HEK293 (cell line): ENCODE data around the gene GPN3.

Experiments
- GLI2 ChIP-seq: fragments of 450-650 bp; formaldehyde crosslinking; IDR thresholded peaks from 2 replicates; pipeline ENCODE4; 2017; ENCODE audit warnings: missing biosample characterization, missing genetic modification characterization, low read depth, borderline replicate concordance
- HOXA7 ChIP-seq: sonication (generic); formaldehyde crosslinking; IDR thresholded peaks from 2 replicates; pipeline ENCODE4 v1.8.1; 2022; ENCODE audit warnings: missing genetic modification reagents, borderline replicate concordance
- KLF8 ChIP-seq: fragments of 450-650 bp; formaldehyde crosslinking; IDR thresholded peaks from 2 replicates; pipeline ENCODE4 v1.5.1; 2016; ENCODE audit warnings: missing biosample characterization, missing genetic modification characterization
- MEIS1 ChIP-seq: sonication (generic); formaldehyde crosslinking; IDR thresholded peaks from 2 replicates; pipeline ENCODE4 v1.8.1; 2022; ENCODE audit warnings: missing genetic modification reagents, mild to moderate bottlenecking, borderline replicate concordance
- OSR2 ChIP-seq: fragments of 450-650 bp; formaldehyde crosslinking; IDR thresholded peaks from 2 replicates; pipeline ENCODE4 v1.5.1; 2016; ENCODE audit warnings: missing biosample characterization, missing genetic modification characterization
- SCRT1 ChIP-seq: fragments of 450-650 bp; formaldehyde crosslinking; IDR thresholded peaks from 2 replicates; pipeline ENCODE4 v1.5.1; 2016; ENCODE audit warnings: missing biosample characterization, missing genetic modification characterization, borderline replicate concordance
- SETDB1 ChIP-seq: IDR thresholded peaks from one replicate; pipeline ENCODE4 v1.6.1; 2017; ENCODE audit warnings: mild to moderate bottlenecking, low read length, moderate library complexity, mixed read lengths; ENCODE audit not compliant: insufficient read length
- ZBTB7A ChIP-seq: fragments of 450-650 bp; formaldehyde crosslinking; IDR thresholded peaks from 2 replicates; pipeline ENCODE4 v1.5.1; 2016; ENCODE audit warnings: low read depth, missing biosample characterization, missing genetic modification characterization
- ZFHX2 ChIP-seq: fragments of 450-650 bp; formaldehyde crosslinking; conservative IDR thresholded peaks from 2 replicates; pipeline ENCODE4 v1.5.1; 2016; ENCODE audit warnings: missing biosample characterization, missing genetic modification characterization
- ZNF155 ChIP-seq: fragments of 450-650 bp; formaldehyde crosslinking; IDR thresholded peaks from 2 replicates; pipeline ENCODE4 v1.5.1; 2016; ENCODE audit warnings: missing biosample characterization, missing genetic modification characterization
- ZNF175 ChIP-seq: fragments of 450-650 bp; formaldehyde crosslinking; IDR thresholded peaks from 2 replicates; pipeline ENCODE4 v1.5.1; 2016; ENCODE audit warnings: missing biosample characterization, missing genetic modification characterization
- ZNF221 ChIP-seq: fragments of 450-650 bp; formaldehyde crosslinking; IDR thresholded peaks from 2 replicates; pipeline ENCODE4 v1.5.1; 2017; ENCODE audit warnings: missing biosample characterization, missing genetic modification characterization, borderline replicate concordance
- ZNF24 ChIP-seq: fragments of 450-650 bp; formaldehyde crosslinking; IDR thresholded peaks from 2 replicates; pipeline ENCODE4 v1.5.1; 2016; ENCODE audit warnings: missing biosample characterization, missing genetic modification characterization
- ZNF274 ChIP-seq, 2 experiments: fragments of 200-500 bp in 1 of 2; fragments of 450-650 bp in 1 of 2; sonication (Bioruptor generic) in 1 of 2; formaldehyde crosslinking in 1 of 2; IDR thresholded peaks; 2 replicates each; pipeline versions ENCODE4 v1.5.1 to v1.6.1; 2014 to 2016; ENCODE audit warnings: borderline replicate concordance in 1 of 2, inconsistent platforms in 1 of 2, low read length in 1 of 2, missing biosample characterization in 1 of 2, missing genetic modification characterization in 1 of 2
- ZNF416 ChIP-seq: fragments of 450-650 bp; formaldehyde crosslinking; IDR thresholded peaks from 2 replicates; pipeline ENCODE4 v1.5.1; 2016; ENCODE audit warnings: missing biosample characterization, missing genetic modification characterization
- ZNF473 ChIP-seq: fragments of 450-650 bp; formaldehyde crosslinking; IDR thresholded peaks from 2 replicates; pipeline ENCODE4 v1.5.1; 2017; ENCODE audit warnings: missing biosample characterization, missing genetic modification characterization
- ZNF561 ChIP-seq: fragments of 450-650 bp; IDR thresholded peaks from 2 replicates; pipeline ENCODE4 v1.5.1; 2018; ENCODE audit warnings: missing biosample characterization, missing genetic modification characterization, borderline replicate concordance
- ZNF571 ChIP-seq: fragments of 450-650 bp; formaldehyde crosslinking; IDR thresholded peaks from 2 replicates; pipeline ENCODE4 v1.5.0; 2017; ENCODE audit warnings: missing biosample characterization, missing genetic modification characterization
- ZNF776 ChIP-seq: fragments of 450-650 bp; formaldehyde crosslinking; IDR thresholded peaks from 2 replicates; pipeline ENCODE4 v1.5.0; 2017; ENCODE audit warnings: missing biosample characterization, missing genetic modification characterization, borderline replicate concordance
- TF ChIP-seq, protein P1 (sequence below): fragments of 450-650 bp; formaldehyde crosslinking; IDR thresholded peaks from 2 replicates; pipeline ENCODE4 v1.5.1; 2016; ENCODE audit warnings: missing biosample characterization, missing genetic modification characterization, borderline replicate concordance
- TF ChIP-seq, protein P2 (sequence below): fragments of 450-650 bp; formaldehyde crosslinking; IDR thresholded peaks from 2 replicates; pipeline ENCODE4 v1.5.1; 2017; ENCODE audit warnings: missing biosample characterization, mild to moderate bottlenecking, missing genetic modification characterization, moderate library complexity
- TF ChIP-seq, protein P3 (sequence below): fragments of 450-650 bp; formaldehyde crosslinking; IDR thresholded peaks from 2 replicates; pipeline ENCODE4 v1.5.1; 2017; ENCODE audit warnings: missing biosample characterization, missing genetic modification characterization
- TF ChIP-seq, protein P4 (sequence below): fragments of 450-650 bp; formaldehyde crosslinking; IDR thresholded peaks from 2 replicates; pipeline ENCODE4 v1.5.1; 2016; ENCODE audit warnings: missing biosample characterization, missing genetic modification characterization
- TF ChIP-seq, protein P5 (sequence below): fragments of 450-650 bp; formaldehyde crosslinking; IDR thresholded peaks from 2 replicates; pipeline ENCODE4 v1.5.1; 2017; ENCODE audit warnings: missing biosample characterization, missing genetic modification characterization

The GPN3 gene

DNA sequence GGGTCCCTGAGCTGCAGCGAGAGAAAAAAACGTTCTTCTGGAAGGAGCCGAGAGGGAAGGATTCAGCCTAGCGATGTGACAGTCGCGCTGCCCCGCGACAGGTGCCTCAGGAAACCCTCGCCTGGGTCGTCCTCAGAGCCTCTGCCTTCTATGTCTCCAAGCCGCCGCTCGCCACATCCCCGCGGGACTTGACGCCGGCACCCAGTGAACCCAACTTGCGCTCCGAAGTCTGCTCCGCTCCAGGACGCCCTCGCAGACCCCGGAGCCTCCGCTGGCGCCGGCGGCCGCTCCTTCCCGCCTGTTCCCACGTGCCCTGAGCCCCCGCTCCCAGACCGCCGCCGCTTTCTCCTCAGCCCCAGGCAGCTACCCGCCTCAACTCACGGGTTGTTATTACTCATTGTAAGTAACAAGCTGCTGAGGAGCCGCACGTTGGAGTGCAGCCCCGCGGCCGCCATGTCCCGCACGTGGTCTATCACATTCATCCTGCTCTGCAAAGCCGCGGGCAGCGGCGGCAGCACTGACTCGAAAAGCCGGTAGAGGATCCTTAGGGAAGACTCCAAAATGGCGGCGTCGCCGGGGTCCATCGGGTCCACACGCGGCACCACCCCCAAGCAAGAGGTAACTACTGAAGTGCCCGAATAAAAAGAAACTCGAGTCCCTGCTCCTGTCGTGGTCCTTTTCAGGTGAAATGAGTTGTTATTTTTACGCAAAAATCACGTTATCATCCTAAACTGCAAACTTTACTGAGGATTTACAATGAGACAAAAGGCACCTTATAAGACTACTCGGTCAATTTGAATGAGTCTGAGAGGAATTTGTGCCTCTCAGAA lies 64.7 kb downstream of the GPN3 start, which contains the start of gene ANAPC7 (continued):
- TF ChIP-seq, protein P1, sequence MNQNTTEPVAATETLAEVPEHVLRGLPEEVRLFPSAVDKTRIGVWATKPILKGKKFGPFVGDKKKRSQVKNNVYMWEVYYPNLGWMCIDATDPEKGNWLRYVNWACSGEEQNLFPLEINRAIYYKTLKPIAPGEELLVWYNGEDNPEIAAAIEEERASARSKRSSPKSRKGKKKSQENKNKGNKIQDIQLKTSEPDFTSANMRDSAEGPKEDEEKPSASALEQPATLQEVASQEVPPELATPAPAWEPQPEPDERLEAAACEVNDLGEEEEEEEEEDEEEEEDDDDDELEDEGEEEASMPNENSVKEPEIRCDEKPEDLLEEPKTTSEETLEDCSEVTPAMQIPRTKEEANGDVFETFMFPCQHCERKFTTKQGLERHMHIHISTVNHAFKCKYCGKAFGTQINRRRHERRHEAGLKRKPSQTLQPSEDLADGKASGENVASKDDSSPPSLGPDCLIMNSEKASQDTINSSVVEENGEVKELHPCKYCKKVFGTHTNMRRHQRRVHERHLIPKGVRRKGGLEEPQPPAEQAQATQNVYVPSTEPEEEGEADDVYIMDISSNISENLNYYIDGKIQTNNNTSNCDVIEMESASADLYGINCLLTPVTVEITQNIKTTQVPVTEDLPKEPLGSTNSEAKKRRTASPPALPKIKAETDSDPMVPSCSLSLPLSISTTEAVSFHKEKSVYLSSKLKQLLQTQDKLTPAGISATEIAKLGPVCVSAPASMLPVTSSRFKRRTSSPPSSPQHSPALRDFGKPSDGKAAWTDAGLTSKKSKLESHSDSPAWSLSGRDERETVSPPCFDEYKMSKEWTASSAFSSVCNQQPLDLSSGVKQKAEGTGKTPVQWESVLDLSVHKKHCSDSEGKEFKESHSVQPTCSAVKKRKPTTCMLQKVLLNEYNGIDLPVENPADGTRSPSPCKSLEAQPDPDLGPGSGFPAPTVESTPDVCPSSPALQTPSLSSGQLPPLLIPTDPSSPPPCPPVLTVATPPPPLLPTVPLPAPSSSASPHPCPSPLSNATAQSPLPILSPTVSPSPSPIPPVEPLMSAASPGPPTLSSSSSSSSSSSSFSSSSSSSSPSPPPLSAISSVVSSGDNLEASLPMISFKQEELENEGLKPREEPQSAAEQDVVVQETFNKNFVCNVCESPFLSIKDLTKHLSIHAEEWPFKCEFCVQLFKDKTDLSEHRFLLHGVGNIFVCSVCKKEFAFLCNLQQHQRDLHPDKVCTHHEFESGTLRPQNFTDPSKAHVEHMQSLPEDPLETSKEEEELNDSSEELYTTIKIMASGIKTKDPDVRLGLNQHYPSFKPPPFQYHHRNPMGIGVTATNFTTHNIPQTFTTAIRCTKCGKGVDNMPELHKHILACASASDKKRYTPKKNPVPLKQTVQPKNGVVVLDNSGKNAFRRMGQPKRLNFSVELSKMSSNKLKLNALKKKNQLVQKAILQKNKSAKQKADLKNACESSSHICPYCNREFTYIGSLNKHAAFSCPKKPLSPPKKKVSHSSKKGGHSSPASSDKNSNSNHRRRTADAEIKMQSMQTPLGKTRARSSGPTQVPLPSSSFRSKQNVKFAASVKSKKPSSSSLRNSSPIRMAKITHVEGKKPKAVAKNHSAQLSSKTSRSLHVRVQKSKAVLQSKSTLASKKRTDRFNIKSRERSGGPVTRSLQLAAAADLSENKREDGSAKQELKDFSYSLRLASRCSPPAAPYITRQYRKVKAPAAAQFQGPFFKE (tag by site-specific recombination), result no peak
- TF ChIP-seq ZNF24 (tag by site-specific recombination) (0 out of 2 replicates have a peak, but pooled peaks have one; percentile 19), ZNF274 (IDR thresholded peaks at IDR 0.05; ENCODE audit: low read length) (no peak), ZNF274 (tag by site-specific recombination; IDR thresholded peaks at IDR 0.05; ENCODE audit: borderline replicate concordance) (no peak), OSR2 (tag by site-specific recombination) (no peak), ZNF416 (tag by site-specific recombination) (no peak), ZNF175 (tag by site-specific recombination) (no peak), ZFHX2 (tag by site-specific recombination) (no peak; the same call in 1 of the 2 replicates), SETDB1 (no peak), MEIS1 (CRISPR knock-in tag) (no peak), ZNF473 (tag by site-specific recombination) (no peak), ZNF561 (tag by site-specific recombination) (0 out of 2 replicates have a peak, but pooled peaks have one; percentile 15), HOXA7 (CRISPR knock-in tag) (no peak), ZBTB7A (0 out of 2 replicates have a peak, but pooled peaks have one; percentile 24), ZNF571 (no peak), GLI2 (no peak), KLF8 (tag by site-specific recombination) (no peak), SCRT1 (tag by site-specific recombination) (no peak), ZNF155 (no peak), ZNF221 (no peak), ZNF776 (no peak)
- TF ChIP-seq, protein P2, sequence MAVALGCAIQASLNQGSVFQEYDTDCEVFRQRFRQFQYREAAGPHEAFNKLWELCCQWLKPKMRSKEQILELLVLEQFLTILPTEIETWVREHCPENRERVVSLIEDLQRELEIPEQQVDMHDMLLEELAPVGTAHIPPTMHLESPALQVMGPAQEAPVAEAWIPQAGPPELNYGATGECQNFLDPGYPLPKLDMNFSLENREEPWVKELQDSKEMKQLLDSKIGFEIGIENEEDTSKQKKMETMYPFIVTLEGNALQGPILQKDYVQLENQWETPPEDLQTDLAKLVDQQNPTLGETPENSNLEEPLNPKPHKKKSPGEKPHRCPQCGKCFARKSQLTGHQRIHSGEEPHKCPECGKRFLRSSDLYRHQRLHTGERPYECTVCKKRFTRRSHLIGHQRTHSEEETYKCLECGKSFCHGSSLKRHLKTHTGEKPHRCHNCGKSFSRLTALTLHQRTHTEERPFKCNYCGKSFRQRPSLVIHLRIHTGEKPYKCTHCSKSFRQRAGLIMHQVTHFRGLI (tag by site-specific recombination), result 0 out of 2 replicates have a peak, but pooled peaks have one; percentile 17
- TF ChIP-seq, protein P3, sequence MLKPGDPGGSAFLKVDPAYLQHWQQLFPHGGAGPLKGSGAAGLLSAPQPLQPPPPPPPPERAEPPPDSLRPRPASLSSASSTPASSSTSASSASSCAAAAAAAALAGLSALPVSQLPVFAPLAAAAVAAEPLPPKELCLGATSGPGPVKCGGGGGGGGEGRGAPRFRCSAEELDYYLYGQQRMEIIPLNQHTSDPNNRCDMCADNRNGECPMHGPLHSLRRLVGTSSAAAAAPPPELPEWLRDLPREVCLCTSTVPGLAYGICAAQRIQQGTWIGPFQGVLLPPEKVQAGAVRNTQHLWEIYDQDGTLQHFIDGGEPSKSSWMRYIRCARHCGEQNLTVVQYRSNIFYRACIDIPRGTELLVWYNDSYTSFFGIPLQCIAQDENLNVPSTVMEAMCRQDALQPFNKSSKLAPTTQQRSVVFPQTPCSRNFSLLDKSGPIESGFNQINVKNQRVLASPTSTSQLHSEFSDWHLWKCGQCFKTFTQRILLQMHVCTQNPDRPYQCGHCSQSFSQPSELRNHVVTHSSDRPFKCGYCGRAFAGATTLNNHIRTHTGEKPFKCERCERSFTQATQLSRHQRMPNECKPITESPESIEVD (tag by site-specific recombination), result no peak
- TF ChIP-seq, protein P4, sequence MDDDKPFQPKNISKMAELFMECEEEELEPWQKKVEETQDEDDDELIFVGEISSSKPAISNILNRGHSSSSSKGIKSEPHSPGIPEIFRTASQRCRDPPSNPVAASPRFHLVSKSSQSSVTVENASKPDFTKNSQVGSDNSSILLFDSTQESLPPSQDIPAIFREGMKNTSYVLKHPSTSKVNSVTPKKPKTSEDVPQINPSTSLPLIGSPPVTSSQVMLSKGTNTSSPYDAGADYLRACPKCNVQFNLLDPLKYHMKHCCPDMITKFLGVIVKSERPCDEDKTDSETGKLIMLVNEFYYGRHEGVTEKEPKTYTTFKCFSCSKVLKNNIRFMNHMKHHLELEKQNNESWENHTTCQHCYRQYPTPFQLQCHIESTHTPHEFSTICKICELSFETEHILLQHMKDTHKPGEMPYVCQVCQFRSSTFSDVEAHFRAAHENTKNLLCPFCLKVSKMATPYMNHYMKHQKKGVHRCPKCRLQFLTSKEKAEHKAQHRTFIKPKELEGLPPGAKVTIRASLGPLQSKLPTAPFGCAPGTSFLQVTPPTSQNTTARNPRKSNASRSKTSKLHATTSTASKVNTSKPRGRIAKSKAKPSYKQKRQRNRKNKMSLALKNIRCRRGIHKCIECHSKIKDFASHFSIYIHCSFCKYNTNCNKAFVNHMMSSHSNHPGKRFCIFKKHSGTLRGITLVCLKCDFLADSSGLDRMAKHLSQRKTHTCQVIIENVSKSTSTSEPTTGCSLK, result no peak
- TF ChIP-seq, protein P5, sequence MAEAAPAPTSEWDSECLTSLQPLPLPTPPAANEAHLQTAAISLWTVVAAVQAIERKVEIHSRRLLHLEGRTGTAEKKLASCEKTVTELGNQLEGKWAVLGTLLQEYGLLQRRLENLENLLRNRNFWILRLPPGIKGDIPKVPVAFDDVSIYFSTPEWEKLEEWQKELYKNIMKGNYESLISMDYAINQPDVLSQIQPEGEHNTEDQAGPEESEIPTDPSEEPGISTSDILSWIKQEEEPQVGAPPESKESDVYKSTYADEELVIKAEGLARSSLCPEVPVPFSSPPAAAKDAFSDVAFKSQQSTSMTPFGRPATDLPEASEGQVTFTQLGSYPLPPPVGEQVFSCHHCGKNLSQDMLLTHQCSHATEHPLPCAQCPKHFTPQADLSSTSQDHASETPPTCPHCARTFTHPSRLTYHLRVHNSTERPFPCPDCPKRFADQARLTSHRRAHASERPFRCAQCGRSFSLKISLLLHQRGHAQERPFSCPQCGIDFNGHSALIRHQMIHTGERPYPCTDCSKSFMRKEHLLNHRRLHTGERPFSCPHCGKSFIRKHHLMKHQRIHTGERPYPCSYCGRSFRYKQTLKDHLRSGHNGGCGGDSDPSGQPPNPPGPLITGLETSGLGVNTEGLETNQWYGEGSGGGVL (tag by site-specific recombination), result no peak
